Type B pancreatic cell (in vitro differentiated cells): ENCODE data around the gene TRMU. TPM values are rescaled to one million over a fixed set of nuclear protein-coding genes. Genes with fewer than 3 reads are reported as not detected.

Experiments
- DNase-seq: peaks from one replicate; pipeline ENCODE4 v3.0.0; 2021; ENCODE audit warnings: mixed read lengths; ENCODE audit not compliant: unreplicated experiment; ENCODE audit errors: extremely low spot score
- H3K27ac Mint-ChIP-seq: 2 replicates; pipeline ENCODE4 v1.8.0; 2021; ENCODE audit warnings: mild to moderate bottlenecking, mixed read lengths
- H3K27me3 Mint-ChIP-seq: 2 replicates; pipeline ENCODE4 v1.8.0; 2021; ENCODE audit warnings: mixed read lengths
- H3K36me3 Mint-ChIP-seq: 2 replicates; pipeline ENCODE4 v1.8.0; 2021; ENCODE audit warnings: mixed read lengths
- H3K4me1 Mint-ChIP-seq: one replicate; pipeline ENCODE4 v1.8.0; 2021; ENCODE audit warnings: mixed read lengths; ENCODE audit not compliant: unreplicated experiment
- H3K4me3 Mint-ChIP-seq: 2 replicates; pipeline ENCODE4 v1.8.0; 2021; ENCODE audit warnings: mild to moderate bottlenecking, mixed read lengths
- H3K9me3 Mint-ChIP-seq: 2 replicates; pipeline ENCODE4 v1.8.0; 2021; ENCODE audit warnings: mixed read lengths
- total RNA-seq: library from RNA; stranded (reverse); gene quantifications from 2 replicates; pipeline ENCODE4 v1.2.1, GENCODE V29; 2021; ENCODE audit warnings: low replicate concordance
- TF ChIP-seq, protein P1 (sequence below): fragments of 200-600 bp; sonication (generic); conservative IDR thresholded peaks from 2 replicates; pipeline ENCODE4 v1.5.0; 2021; ENCODE audit warnings: antibody characterized with exemption, mild to moderate bottlenecking

The TRMU gene
- total RNA-seq, 1 donor from 2014 or later = 68.4 TPM

DNA sequence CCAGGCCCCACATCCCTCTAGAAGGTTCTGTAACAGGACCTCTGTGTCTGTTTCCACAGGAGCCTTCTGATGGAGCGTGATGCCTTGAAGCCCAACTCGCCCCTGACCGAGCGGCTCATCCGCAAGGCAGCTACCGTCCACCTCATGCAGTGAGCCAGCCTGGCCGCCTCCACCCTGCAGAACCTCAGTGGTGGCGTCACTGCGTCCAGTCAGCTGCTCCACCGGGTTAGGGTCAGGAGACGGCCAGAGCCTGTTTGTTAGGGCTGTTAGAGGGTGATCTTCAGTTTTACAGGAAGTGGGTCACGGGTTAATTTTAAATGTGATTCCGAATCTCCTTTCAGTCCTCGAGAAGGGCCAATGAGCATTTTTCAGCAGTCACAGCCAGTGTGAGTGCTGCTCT is 42.8 kb upstream of the TRMU start:
- Mint-ChIP-seq H3K36me3 (peaks cover 6% of the 10 kb centered on the region), H3K9me3 (no peaks in the 10 kb centered on the region), H3K4me3 (no peak overlapping the region), H3K4me1 (peaks cover 28% of the 10 kb centered on the region), H3K27me3 (peaks cover 5% of the 10 kb centered on the region), H3K27ac (no peak overlapping the region)
- TF ChIP-seq, protein P1, sequence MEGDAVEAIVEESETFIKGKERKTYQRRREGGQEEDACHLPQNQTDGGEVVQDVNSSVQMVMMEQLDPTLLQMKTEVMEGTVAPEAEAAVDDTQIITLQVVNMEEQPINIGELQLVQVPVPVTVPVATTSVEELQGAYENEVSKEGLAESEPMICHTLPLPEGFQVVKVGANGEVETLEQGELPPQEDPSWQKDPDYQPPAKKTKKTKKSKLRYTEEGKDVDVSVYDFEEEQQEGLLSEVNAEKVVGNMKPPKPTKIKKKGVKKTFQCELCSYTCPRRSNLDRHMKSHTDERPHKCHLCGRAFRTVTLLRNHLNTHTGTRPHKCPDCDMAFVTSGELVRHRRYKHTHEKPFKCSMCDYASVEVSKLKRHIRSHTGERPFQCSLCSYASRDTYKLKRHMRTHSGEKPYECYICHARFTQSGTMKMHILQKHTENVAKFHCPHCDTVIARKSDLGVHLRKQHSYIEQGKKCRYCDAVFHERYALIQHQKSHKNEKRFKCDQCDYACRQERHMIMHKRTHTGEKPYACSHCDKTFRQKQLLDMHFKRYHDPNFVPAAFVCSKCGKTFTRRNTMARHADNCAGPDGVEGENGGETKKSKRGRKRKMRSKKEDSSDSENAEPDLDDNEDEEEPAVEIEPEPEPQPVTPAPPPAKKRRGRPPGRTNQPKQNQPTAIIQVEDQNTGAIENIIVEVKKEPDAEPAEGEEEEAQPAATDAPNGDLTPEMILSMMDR = no peak
- no peak for DNase-seq

DNA sequence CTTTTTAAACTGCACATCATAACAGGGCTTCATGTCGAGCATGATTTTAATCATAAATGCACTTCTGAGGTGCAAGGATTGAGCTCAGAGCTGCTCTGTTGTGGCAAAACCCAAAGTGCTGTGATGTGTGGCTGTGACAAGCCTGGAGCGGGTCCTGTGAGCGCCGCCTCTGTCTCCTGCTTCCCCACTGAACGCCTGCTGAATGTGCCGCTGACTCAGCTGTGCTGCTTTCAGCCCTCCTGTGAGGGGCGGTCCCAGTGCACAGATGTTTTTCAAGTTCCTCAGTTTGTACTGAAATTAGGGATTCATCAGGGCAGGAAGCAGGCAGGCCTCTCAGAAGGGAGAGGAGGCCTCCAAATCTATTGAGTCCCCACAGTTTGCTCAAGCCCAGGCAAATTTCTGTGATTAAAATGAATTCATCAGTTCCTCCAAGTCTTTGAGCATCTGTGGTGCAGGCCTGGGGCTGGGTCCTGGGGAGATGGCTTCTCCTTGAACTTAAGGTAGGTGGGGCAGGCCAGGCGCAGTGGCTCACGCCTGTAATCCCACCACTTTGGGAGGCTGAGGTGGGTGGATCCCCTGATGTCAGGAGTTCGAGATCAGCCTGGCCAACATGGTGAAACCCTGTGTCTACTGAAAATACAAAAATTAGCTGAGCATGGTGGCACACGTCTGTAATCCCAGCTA is 41.8 kb upstream of the TRMU start:
- TF ChIP-seq, protein P1 = no peak
- H3K9me3 Mint-ChIP-seq = no peaks in the 10 kb centered on the region
- no peak overlapping the region for H3K27ac Mint-ChIP-seq
- peaks cover 31% of the 10 kb centered on the region for H3K4me1 Mint-ChIP-seq
- peaks cover 7% of the 10 kb centered on the region for H3K27me3 Mint-ChIP-seq
- no peak for DNase-seq
- peaks cover 9% of the 10 kb centered on the region for H3K36me3 Mint-ChIP-seq
- peak overlapping the region; percentile 7 for H3K4me3 Mint-ChIP-seq

DNA sequence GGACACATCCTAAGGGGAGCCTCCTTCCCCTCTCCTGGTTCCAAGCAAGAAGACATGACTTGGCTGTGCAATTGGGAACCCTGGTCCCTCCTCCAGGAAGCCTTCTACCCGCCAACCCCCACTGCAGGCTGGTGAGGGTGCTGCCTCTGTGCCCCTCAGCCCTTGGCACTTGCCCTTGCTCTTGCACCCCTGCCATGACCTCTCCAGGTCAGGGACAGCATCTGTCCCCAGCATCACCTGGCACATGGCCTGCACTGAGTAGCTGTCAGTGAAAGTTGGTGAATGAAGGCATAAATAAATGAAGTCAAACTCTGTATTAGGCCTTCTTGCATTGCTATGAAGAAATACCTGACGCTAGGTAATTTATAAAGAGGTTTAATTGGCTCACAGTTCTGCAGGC is 40.7 kb upstream of the TRMU start:
- TF ChIP-seq, protein P1 = no peak
- Mint-ChIP-seq H3K4me1 (peaks cover 40% of the 10 kb centered on the region), H3K4me3 (peak overlapping the region; percentile 95), H3K36me3 (peaks cover 11% of the 10 kb centered on the region), H3K27ac (peak overlapping the region; percentile 38), H3K9me3 (no peaks in the 10 kb centered on the region), H3K27me3 (peaks cover 9% of the 10 kb centered on the region)
- no peak for DNase-seq

DNA sequence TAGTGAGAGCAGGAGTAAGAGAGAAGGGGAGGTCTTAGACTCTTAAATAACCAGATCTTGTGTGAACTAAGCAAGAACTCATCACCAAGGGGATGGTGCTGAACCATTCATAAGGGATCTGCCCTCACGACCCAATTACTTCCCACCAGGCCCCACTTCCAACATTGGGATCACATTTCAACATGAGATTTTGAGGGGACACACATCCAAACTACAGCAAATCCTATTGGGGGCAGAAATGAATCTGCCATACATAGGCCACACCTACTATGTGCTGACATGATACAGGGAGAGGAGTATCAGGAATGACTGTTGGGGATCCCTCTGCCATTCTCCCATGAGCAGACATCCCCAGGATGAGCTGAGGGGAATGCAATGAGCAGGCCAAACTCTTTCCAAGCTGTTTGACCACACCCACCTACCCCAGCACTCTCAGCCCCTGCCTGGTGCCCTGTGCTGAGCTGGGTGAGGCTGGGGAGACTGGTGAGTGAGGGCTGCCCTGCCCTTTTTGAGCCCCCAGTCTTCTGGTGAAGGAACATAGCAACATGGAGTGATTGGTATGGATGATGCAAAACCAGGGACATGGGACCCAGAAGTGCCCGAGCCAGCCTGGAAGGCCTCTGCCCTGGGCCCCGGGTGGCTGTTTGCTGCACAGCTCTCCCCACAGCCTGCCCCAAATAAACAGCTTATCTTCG is 40.1 kb upstream of the TRMU start:
- TF ChIP-seq, protein P1 = no peak
- peaks cover 40% of the 10 kb centered on the region for H3K4me1 Mint-ChIP-seq
- H3K9me3 Mint-ChIP-seq = no peaks in the 10 kb centered on the region
- H3K27ac Mint-ChIP-seq = peak overlapping the region; percentile 38
- peak overlapping the region; percentile 95 for H3K4me3 Mint-ChIP-seq
- peaks cover 9% of the 10 kb centered on the region for H3K27me3 Mint-ChIP-seq
- H3K36me3 Mint-ChIP-seq = peaks cover 12% of the 10 kb centered on the region
- DNase-seq = no peak

DNA sequence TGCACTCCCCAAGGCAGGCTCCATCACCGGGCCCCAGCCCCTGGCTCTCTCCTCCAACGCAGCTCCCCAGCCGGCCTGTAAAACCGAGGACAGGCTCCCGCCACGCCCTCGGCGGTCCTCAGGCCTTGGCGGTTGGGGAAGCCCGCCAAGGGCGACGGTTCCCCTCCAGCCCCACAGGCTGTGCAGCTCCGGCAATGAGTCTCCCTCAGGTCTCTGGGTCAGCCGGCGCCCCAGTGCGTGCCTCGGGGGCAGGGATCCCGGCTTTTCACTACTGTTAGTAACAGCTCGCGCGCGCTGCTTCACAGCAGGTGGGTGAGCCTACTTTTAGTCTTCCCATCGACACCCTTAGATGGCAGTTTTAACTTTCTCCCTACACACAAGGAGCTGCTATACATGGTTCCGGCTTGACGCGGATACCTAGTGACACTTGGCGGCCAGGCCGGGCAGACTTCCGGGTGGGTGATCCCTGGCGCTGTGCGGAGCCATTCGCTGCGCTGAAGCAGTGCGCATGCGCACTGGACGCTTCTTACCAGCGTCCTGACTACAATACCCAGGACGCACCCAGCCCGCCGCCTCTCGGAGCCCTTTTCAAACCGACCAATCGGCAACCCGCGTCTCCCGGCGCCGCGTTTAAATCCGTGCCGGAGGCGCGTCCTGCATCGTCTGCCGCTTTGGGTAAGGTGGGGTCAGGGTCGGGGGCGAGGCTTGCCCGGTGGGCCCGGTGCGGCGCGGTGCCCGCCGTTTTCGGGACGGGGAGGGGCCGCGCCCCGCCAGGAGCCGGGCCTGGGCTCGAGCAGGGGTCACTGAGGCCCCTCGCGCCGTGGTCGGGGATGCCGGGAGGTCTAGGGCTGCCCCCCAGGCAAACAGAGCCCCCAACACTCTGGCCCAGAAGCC is 39.0 kb upstream of the TRMU start, which contains the start of gene GTSE1:
TSS of gene GTSE1 (plus strand) at position 614 of the 894 bp plus-strand sequence. CDS start 531 bp downstream, outside the sequence.
- Mint-ChIP-seq H3K27me3 (peaks cover 9% of the 10 kb centered on the region), H3K27ac (peak within 1 kb of the TSS; percentile 98), H3K4me3 (peak within 1 kb of the TSS; percentile 95), H3K9me3 (no peaks in the 10 kb centered on the region), H3K4me1 (peaks cover 40% of the 10 kb centered on the region), H3K36me3 (peaks cover 20% of the 10 kb centered on the region)
- TF ChIP-seq, protein P1 = no peak
- DNase-seq = peak; percentile 97
